ENCODE results near the gene DUS2. TPM values are rescaled to one million over a fixed set of nuclear protein-coding genes. Genes with fewer than 3 reads are reported as not detected.

The DUS2 gene
- total RNA-seq, 1 experiment from 2014 or later, result 19.9 TPM

DNA sequence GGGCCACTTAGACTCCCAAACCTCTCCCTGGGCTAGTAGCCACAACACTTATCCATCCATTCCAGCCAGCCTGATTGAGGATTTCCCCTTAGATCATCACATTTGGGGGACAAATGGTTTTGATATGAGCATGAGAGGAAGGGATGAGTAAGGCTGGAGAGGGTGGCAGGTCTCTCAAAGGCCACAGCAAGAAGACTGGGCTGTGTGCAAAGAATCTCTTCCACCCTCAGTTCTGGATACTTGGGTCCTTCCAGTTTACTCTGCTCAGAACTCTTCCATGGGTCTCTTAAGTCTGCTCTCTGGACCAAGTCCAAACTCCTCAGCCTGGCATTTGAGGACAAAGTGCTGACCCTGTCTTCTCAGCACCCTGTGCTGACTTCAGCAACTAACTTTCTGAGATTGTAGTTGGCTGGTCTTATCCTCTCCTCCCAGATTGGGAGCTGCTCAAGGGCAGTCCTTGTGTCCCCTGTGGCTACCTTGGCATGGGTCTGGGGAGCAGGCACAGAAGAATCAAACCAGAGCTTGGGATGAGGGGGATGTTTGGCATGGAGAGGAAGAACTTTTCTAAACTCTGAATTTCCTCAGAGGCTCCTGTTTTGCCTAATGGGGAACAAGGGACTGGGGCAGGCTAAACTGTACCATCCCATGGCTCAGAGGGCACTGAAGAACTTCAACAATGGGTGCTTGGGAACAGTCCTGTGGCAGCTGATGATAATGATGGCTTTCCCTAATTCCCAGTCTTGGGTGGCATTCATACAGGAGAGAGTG, 59.0 kb downstream of the DUS2 start:
- Histone ChIP-seq H2AFZ (ENCODE audit: low read length) (no peak overlapping the region), H4K20me1 (ENCODE audit: low read length) (0 out of 2 replicates have a peak, but pooled peaks cover 5% of the 10 kb centered on the region), H3K79me2 (ENCODE audit: low read length) (peaks cover 15% of the 10 kb centered on the region), H3K27me3 (ENCODE audit: low read length) (no peaks in the 10 kb centered on the region), H3K9me3 (ENCODE audit: low read length) (no peaks in the 10 kb centered on the region), H3F3A (ENCODE audit: low read length, unreplicated experiment) (no peaks in the 10 kb centered on the region), H3K36me3 (ENCODE audit: low read depth, low read length) (no peaks in the 10 kb centered on the region), H3K9ac (ENCODE audit: low read length) (no peak overlapping the region), H3K4me2 (ENCODE audit: low read length) (no peak overlapping the region), H3K4me1 (ENCODE audit: insufficient read depth, low read length) (0 out of 2 replicates have a peak, but pooled peaks cover under 1% of the 10 kb centered on the region), H3K27ac (ENCODE audit: low read length) (no peak overlapping the region), H3K4me3 (ENCODE audit: low read length) (no peak overlapping the region), H3K9me2 (replicated peaks; ENCODE audit: low read length) (no peaks in the 10 kb centered on the region)
- ChIA-PET CTCF (no interaction called here), POLR2A (ENCODE audit: unreplicated experiment) (no interaction called here)
- no peak for DNase-seq
- TF ChIP-seq EZH2 (IDR thresholded peaks at IDR 0.05; ENCODE audit: low read length, unreplicated experiment), result no peak
- no peak for TF ChIP-seq EZH2phosphoT487 (IDR thresholded peaks at IDR 0.05; ENCODE audit: borderline replicate concordance, low read length)
- TF ChIP-seq, protein P1, sequence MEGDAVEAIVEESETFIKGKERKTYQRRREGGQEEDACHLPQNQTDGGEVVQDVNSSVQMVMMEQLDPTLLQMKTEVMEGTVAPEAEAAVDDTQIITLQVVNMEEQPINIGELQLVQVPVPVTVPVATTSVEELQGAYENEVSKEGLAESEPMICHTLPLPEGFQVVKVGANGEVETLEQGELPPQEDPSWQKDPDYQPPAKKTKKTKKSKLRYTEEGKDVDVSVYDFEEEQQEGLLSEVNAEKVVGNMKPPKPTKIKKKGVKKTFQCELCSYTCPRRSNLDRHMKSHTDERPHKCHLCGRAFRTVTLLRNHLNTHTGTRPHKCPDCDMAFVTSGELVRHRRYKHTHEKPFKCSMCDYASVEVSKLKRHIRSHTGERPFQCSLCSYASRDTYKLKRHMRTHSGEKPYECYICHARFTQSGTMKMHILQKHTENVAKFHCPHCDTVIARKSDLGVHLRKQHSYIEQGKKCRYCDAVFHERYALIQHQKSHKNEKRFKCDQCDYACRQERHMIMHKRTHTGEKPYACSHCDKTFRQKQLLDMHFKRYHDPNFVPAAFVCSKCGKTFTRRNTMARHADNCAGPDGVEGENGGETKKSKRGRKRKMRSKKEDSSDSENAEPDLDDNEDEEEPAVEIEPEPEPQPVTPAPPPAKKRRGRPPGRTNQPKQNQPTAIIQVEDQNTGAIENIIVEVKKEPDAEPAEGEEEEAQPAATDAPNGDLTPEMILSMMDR (conservative IDR thresholded peaks at IDR 0.05; ENCODE audit: low read depth, low read length), result no peak
- intact Hi-C loops (cut with micrococcal nuclease), result no loop called here
- no peak for ATAC-seq
- no TSS peak for BruUV-seq (replicated peaks)

GRCh38 chr16:68082629-68083238, 59.6 kb downstream of the DUS2 start:
- BruUV-seq (replicated peaks), result no TSS peak
- Histone ChIP-seq H4K20me1 (ENCODE audit: low read length) (0 out of 2 replicates have a peak, but pooled peaks cover 8% of the 10 kb centered on the region), H3K9me3 (ENCODE audit: low read length) (no peaks in the 10 kb centered on the region), H3F3A (ENCODE audit: low read length, unreplicated experiment) (no peaks in the 10 kb centered on the region), H3K9me2 (replicated peaks; ENCODE audit: low read length) (no peaks in the 10 kb centered on the region), H3K27me3 (ENCODE audit: low read length) (no peaks in the 10 kb centered on the region), H3K27ac (ENCODE audit: low read length) (no peak overlapping the region), H3K9ac (ENCODE audit: low read length) (no peak overlapping the region), H3K79me2 (ENCODE audit: low read length) (peaks cover 22% of the 10 kb centered on the region), H3K4me3 (ENCODE audit: low read length) (no peak overlapping the region), H3K36me3 (ENCODE audit: low read depth, low read length) (no peaks in the 10 kb centered on the region), H3K4me1 (ENCODE audit: insufficient read depth, low read length) (0 out of 2 replicates have a peak, but pooled peaks cover 6% of the 10 kb centered on the region), H2AFZ (ENCODE audit: low read length) (no peak overlapping the region), H3K4me2 (ENCODE audit: low read length) (no peak overlapping the region)
- CTCF ChIA-PET, result no interaction called here
- DNase-seq, result no peak
- ATAC-seq, result no peak
- TF ChIP-seq EZH2phosphoT487 (IDR thresholded peaks at IDR 0.05; ENCODE audit: borderline replicate concordance, low read length) (no peak), EZH2 (IDR thresholded peaks at IDR 0.05; ENCODE audit: low read length, unreplicated experiment) (no peak)
- TF ChIP-seq, protein P1 (conservative IDR thresholded peaks at IDR 0.05; ENCODE audit: low read depth, low read length), result no peak
- POLR2A ChIA-PET (ENCODE audit: unreplicated experiment), result no interaction called here
- intact Hi-C loops (cut with micrococcal nuclease), result no loop called here
